DOHH2 (cell line): ENCODE results near the gene VPS13A.
"Not testable (repeated sequence)": the region's sequence is repeated elsewhere in the genome, so short reads cannot be mapped to it uniquely, and the experiment has no call there.

Experiments
- H3F3A ChIP-seq: fragments of 200-600 bp; sonication (generic), shearing (Covaris generic); 2 replicates; pipeline ENCODE4 v1.6.0; 2016; ENCODE audit warnings: antibody characterized with exemption, mild to moderate bottlenecking; ENCODE audit not compliant: control insufficient read depth, insufficient read depth
- H3K27ac ChIP-seq: fragments of 200-600 bp; sonication (generic); 2 replicates; pipeline ENCODE4 v1.5.1; 2014; ENCODE audit warnings: low read depth, mild to moderate bottlenecking, low read length, moderate library complexity
- H3K27me3 ChIP-seq: fragments of 200-600 bp; sonication (generic); 2 replicates; pipeline ENCODE4 v1.6.1; 2014; ENCODE audit warnings: mild to moderate bottlenecking, low read length, mixed read lengths; ENCODE audit not compliant: control insufficient read depth
- H3K36me3 ChIP-seq: fragments of 200-600 bp; sonication (generic); 2 replicates; pipeline ENCODE4 v1.6.1; 2014; ENCODE audit warnings: mild to moderate bottlenecking, low read length, moderate library complexity, mixed read lengths; ENCODE audit not compliant: control insufficient read depth
- H3K4me1 ChIP-seq: fragments of 200-600 bp; sonication (generic); 2 replicates; pipeline ENCODE4 v1.6.1; 2014; ENCODE audit warnings: mild to moderate bottlenecking, low read length, mixed read lengths; ENCODE audit not compliant: control insufficient read depth
- H3K4me2 ChIP-seq: fragments of 200-600 bp; sonication (generic); 2 replicates; pipeline ENCODE4 v1.6.0; 2014; ENCODE audit warnings: mild to moderate bottlenecking, low read length, moderate library complexity
- H3K4me3 ChIP-seq: fragments of 200-600 bp; sonication (generic); 2 replicates; pipeline ENCODE4 v1.5.1; 2014; ENCODE audit warnings: mild to moderate bottlenecking, low read length, mixed read lengths
- H3K79me2 ChIP-seq: fragments of 200-600 bp; sonication (generic); 2 replicates; pipeline ENCODE4 v1.6.1; 2014; ENCODE audit warnings: mild to moderate bottlenecking, low read length, mixed read lengths; ENCODE audit not compliant: control insufficient read depth
- H3K9me2 ChIP-seq: fragments of 200-600 bp; sonication (generic); replicated peaks from 2 replicates; pipeline ENCODE4 v1.6.1; 2014; ENCODE audit warnings: mild to moderate bottlenecking, low read length, mixed read lengths; ENCODE audit not compliant: control insufficient read depth
- H3K9me3 ChIP-seq: fragments of 200-600 bp; sonication (generic); 2 replicates; pipeline ENCODE4 v1.6.1; 2014; ENCODE audit warnings: antibody characterized with exemption, low read length, mixed read lengths; ENCODE audit not compliant: control insufficient read depth, insufficient read depth
- H4K20me1 ChIP-seq: fragments of 200-600 bp; sonication (generic); 2 replicates; pipeline ENCODE4 v1.6.0; 2014; ENCODE audit warnings: low read depth, mild to moderate bottlenecking, antibody characterized with exemption, low read length, moderate library complexity; ENCODE audit not compliant: control insufficient read depth, insufficient read depth
- EZH2phosphoT487 ChIP-seq: fragments of 200-600 bp; sonication (generic); IDR thresholded peaks from 2 replicates; pipeline ENCODE4 v1.6.1; 2017; ENCODE audit warnings: borderline replicate concordance, mild to moderate bottlenecking, antibody characterized with exemption, low read length, moderate library complexity, mixed read lengths
- TF ChIP-seq, protein P1 (sequence below): fragments of 200-600 bp; sonication (generic); IDR thresholded peaks from one replicate; pipeline ENCODE4 v1.5.1; 2014; ENCODE audit warnings: antibody characterized with exemption, mild to moderate bottlenecking, low read depth, low read length; ENCODE audit not compliant: poor library complexity, severe bottlenecking

Gene VPS13A

DNA sequence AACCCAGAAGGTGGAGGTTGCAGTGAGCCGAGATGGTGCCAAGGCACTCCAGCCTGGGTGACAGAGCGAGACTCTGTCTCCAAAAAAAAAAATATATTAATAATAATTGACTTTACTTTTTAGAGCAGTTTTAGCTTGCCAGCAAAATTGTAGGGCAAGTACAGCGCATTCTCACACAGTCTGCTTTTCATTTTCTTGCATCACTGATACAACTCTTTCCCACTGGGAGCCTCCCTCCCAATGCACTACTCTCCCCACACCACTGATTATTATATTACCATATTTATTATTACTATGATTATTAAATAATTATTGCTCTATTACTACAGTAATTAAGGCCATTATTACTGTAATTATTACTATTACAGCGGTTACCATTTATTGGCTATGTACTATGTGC is 257.9 kb downstream of the VPS13A start:
- no peaks in the 10 kb centered on the region for H3K9me3 ChIP-seq
- H3K27me3 ChIP-seq = no peaks in the 10 kb centered on the region
- no peak overlapping the region for H3K4me2 ChIP-seq
- H3F3A ChIP-seq = no peaks in the 10 kb centered on the region
- H3K9me2 ChIP-seq = no peaks in the 10 kb centered on the region
- no peaks in the 10 kb centered on the region for H3K36me3 ChIP-seq
- no peaks in the 10 kb centered on the region for H3K4me1 ChIP-seq
- H3K27ac ChIP-seq = no peak overlapping the region
- H4K20me1 ChIP-seq = no peaks in the 10 kb centered on the region
- H3K4me3 ChIP-seq = no peak overlapping the region
- TF ChIP-seq, protein P1, sequence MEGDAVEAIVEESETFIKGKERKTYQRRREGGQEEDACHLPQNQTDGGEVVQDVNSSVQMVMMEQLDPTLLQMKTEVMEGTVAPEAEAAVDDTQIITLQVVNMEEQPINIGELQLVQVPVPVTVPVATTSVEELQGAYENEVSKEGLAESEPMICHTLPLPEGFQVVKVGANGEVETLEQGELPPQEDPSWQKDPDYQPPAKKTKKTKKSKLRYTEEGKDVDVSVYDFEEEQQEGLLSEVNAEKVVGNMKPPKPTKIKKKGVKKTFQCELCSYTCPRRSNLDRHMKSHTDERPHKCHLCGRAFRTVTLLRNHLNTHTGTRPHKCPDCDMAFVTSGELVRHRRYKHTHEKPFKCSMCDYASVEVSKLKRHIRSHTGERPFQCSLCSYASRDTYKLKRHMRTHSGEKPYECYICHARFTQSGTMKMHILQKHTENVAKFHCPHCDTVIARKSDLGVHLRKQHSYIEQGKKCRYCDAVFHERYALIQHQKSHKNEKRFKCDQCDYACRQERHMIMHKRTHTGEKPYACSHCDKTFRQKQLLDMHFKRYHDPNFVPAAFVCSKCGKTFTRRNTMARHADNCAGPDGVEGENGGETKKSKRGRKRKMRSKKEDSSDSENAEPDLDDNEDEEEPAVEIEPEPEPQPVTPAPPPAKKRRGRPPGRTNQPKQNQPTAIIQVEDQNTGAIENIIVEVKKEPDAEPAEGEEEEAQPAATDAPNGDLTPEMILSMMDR = no peak
- TF ChIP-seq EZH2phosphoT487 = no peak
- H3K79me2 ChIP-seq = no peaks in the 10 kb centered on the region

DNA sequence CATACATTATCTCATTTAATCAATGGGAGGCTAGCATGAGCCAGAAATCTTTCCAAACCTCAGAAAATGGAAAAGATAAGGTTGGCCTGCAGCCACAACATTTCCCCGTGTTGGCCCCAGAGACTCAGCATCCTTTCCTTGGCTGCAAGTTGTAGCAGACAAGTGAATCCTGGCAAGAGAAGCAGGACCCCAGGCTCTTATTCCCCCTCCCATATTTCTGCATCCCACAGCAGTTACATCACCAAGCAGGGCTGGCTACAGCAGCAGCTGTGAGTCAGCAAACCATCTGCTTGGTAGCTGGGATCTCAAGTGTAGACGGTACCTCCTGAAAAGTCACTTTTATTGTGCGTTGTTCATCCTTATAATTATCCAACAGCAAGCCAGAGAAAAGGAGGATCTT is 258.4 kb downstream of the VPS13A start:
- H3K4me1 ChIP-seq = no peaks in the 10 kb centered on the region
- H3K4me3 ChIP-seq = no peak overlapping the region
- H3K9me2 ChIP-seq = no peaks in the 10 kb centered on the region
- H3K27me3 ChIP-seq = no peaks in the 10 kb centered on the region
- no peak for TF ChIP-seq EZH2phosphoT487
- TF ChIP-seq, protein P1 = no peak
- no peak overlapping the region for H3K27ac ChIP-seq
- H3K36me3 ChIP-seq = no peaks in the 10 kb centered on the region
- no peaks in the 10 kb centered on the region for H4K20me1 ChIP-seq
- no peaks in the 10 kb centered on the region for H3K9me3 ChIP-seq
- no peaks in the 10 kb centered on the region for H3K79me2 ChIP-seq
- no peak overlapping the region for H3K4me2 ChIP-seq
- no peaks in the 10 kb centered on the region for H3F3A ChIP-seq

DNA sequence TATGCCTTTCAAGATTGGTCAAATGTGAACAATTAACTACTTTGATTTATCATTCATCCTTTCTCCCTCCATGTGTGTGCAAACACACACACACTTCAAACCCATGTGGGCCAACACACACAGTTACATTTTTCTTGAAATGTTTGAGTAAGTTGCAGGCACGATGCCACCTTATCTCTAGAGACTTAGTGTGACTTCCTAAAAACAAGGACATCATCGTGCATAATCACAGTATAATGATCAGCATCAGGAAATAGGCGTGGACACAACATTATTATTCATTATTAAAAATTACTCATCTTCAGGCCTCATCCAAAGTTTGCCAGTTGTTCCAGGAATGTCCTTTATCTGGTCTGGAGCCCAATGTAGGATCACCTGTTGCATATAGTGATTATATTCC is 261.3 kb downstream of the VPS13A start:
- Histone ChIP-seq H3K4me1 (no peaks in the 10 kb centered on the region), H3K4me2 (no peak overlapping the region), H3K9me2 (no peaks in the 10 kb centered on the region), H3K79me2 (no peaks in the 10 kb centered on the region), H3K27me3 (no peaks in the 10 kb centered on the region), H3K4me3 (no peak overlapping the region), H4K20me1 (no peaks in the 10 kb centered on the region), H3K9me3 (no peaks in the 10 kb centered on the region), H3F3A (no peaks in the 10 kb centered on the region), H3K36me3 (no peaks in the 10 kb centered on the region), H3K27ac (no peak overlapping the region)
- no peak for TF ChIP-seq EZH2phosphoT487
- TF ChIP-seq, protein P1 = no peak

DNA sequence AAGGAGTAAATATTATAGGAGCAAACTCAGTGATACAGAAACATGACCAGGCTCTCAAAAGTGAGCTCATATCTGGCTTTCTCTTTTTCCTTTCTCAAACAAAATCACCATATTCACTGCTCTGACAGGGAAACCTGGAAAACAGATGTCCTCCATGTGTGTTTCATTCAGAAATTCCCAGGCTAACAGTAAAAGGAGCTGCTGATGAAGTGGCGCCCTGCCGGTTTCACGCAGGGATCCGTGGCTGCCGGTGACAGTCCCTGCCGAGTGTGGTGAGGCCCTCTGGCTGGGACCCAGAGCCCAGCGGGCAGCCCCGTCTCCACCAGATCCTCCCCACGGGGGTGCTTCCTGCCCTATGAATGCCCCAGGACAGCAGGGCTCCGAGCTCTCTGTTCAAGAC is 262.7 kb downstream of the VPS13A start:
- Histone ChIP-seq H4K20me1 (no peaks in the 10 kb centered on the region), H3K4me3 (no peak overlapping the region), H3K27me3 (no peaks in the 10 kb centered on the region), H3K27ac (no peak overlapping the region), H3K36me3 (no peaks in the 10 kb centered on the region), H3F3A (no peaks in the 10 kb centered on the region), H3K79me2 (no peaks in the 10 kb centered on the region), H3K9me3 (no peaks in the 10 kb centered on the region), H3K9me2 (no peaks in the 10 kb centered on the region), H3K4me2 (no peak overlapping the region), H3K4me1 (no peaks in the 10 kb centered on the region)
- TF ChIP-seq, protein P1 = no peak
- TF ChIP-seq EZH2phosphoT487 = no peak

DNA sequence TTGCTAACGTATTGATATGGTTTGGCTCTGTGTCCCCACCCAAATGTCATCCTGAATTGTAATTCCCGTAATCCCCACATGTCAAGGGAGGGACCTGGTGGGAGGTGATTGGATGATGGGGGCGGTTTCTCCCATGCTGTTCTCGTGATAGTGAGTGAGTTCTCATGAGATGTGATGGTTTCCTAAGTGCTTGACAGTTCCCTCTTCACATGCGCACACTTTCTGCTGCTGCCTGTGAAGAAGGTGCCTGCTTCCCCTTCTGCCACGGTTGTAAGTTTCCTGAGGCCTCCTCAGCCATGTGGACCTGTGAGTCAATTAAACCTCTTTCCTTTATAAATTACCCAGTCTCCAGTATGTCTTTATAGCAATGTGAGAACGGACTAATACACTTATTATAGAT is 263.8 kb downstream of the VPS13A start:
- not testable (repeated sequence) for H3K4me2 ChIP-seq, H3K4me1 ChIP-seq, H3K9me3 ChIP-seq, H3K4me3 ChIP-seq, H3F3A ChIP-seq, H3K79me2 ChIP-seq, H3K27ac ChIP-seq, H3K9me2 ChIP-seq, H3K27me3 ChIP-seq, H4K20me1 ChIP-seq, H3K36me3 ChIP-seq
